K562 (cell line): ENCODE results near the gene ARHGDIA. TPM values are rescaled to one million over a fixed set of nuclear protein-coding genes. Genes with fewer than 3 reads are reported as not detected.

Experiments
- BCL6 ChIP-seq: fragments of 250-450 bp; sonication (Bioruptor Pico); IDR thresholded peaks from 2 replicates; pipeline ENCODE4 v1.4.0; 2020
- CHD4 ChIP-seq: fragments of 200-600 bp; sonication (generic); IDR thresholded peaks from 3 replicates; pipeline ENCODE4 v1.6.1; 2012; ENCODE audit warnings: low read depth, mild to moderate bottlenecking, mixed read lengths, low read length, inconsistent platforms; ENCODE audit not compliant: insufficient read depth, insufficient replicate concordance, poor library complexity, severe bottlenecking
- HDAC3 ChIP-seq: fragments of 450-650 bp; IDR thresholded peaks from 2 replicates; pipeline ENCODE4 v1.6.1; 2018; ENCODE audit warnings: borderline replicate concordance, mild to moderate bottlenecking, moderate library complexity; ENCODE audit not compliant: partially characterized antibody
- IRF2 ChIP-seq: sonication (generic); formaldehyde crosslinking; IDR thresholded peaks from 2 replicates; pipeline ENCODE4 v1.8.1; 2022; ENCODE audit warnings: mild to moderate bottlenecking, missing genetic modification reagents
- NCOA4 ChIP-seq: fragments of 450-650 bp; IDR thresholded peaks from 2 replicates; pipeline ENCODE4 v1.6.1; 2018; ENCODE audit warnings: mild to moderate bottlenecking; ENCODE audit not compliant: partially characterized antibody
- PCBP2 ChIP-seq: fragments of 200-400 bp; formaldehyde crosslinking; IDR thresholded peaks from 2 replicates; pipeline ENCODE4 v1.6.1; 2018; ENCODE audit warnings: low read length, low read depth, mild to moderate bottlenecking, moderate library complexity; ENCODE audit not compliant: poor library complexity, severe bottlenecking
- POLR3A ChIP-seq: IDR thresholded peaks from 2 replicates; pipeline ENCODE4 v1.6.1; 2011; ENCODE audit warnings: borderline replicate concordance, mild to moderate bottlenecking, moderate library complexity; ENCODE audit not compliant: insufficient read length, insufficient read depth; ENCODE audit errors: extremely low read depth
- SMARCA5 ChIP-seq: fragments of 450-650 bp; IDR thresholded peaks from 2 replicates; pipeline ENCODE4 v1.6.1; 2016
- polyA plus RNA-seq, 8 experiments: library from polyadenylated mRNA; depleted of rRNA in 4 of 8; stranded (reverse) in 5 of 8; unstranded in 3 of 8; fragments of >200 nt; fragmentation: Nextera tagmentation in 2 of 8; fragmentation: Illumina TruSeq in 1 of 8; extraction: Ambion mirVana in 2 of 8; extraction: Trizol in 1 of 8; gene quantifications; 2 replicates each; pipeline versions ENCODE4 v1.2.1 to v1.2.3, GENCODE V29; 2011 to 2014; ENCODE audit warnings: inconsistent platforms in 1 of 8, missing spikeins in 1 of 8
- total RNA-seq, 7 experiments: library from RNA; depleted of rRNA in 6 of 7; stranded (reverse); fragments of >200 nt in 6 of 7; fragmentation: Illumina TruSeq in 2 of 7; extraction: Trizol in 2 of 7; gene quantifications; 2 replicates each; pipeline versions ENCODE4 v1.2.1 to v1.2.3, GENCODE V29; 2011 to 2021; ENCODE audit warnings: low replicate concordance in 1 of 7
- TF ChIP-seq, protein P1 (sequence below): fragments of 450-650 bp; IDR thresholded peaks from 2 replicates; pipeline ENCODE4 v1.6.1; 2016; ENCODE audit warnings: low read depth, mild to moderate bottlenecking, moderate library complexity
- TF ChIP-seq, protein P2 (sequence below): fragments of 450-650 bp; IDR thresholded peaks from 2 replicates; pipeline ENCODE4 v1.6.1; 2014; ENCODE audit warnings: low read depth, mild to moderate bottlenecking, moderate library complexity, borderline replicate concordance
- TF ChIP-seq, protein P3 (sequence below): fragments of 450-650 bp; IDR thresholded peaks from 2 replicates; pipeline ENCODE4 v1.7.1; 2018; ENCODE audit warnings: mild to moderate bottlenecking, low read depth; ENCODE audit not compliant: partially characterized antibody
- TF ChIP-seq, protein P4 (sequence below), 2 experiments: fragments of 150-350 bp in 1 of 2; IDR thresholded peaks; 2 replicates each; pipeline ENCODE4 v1.6.1; 2012 to 2016; ENCODE audit warnings: low read depth in 2 of 2, low read length in 2 of 2, mild to moderate bottlenecking in 1 of 2, moderate library complexity in 1 of 2
- TF ChIP-seq, protein P5 (sequence below): fragments of 450-650 bp; formaldehyde crosslinking; IDR thresholded peaks from 2 replicates; pipeline ENCODE4 v1.4.0; 2022; ENCODE audit warnings: missing genetic modification characterization

Gene ARHGDIA
- total and polyA plus RNA-seq, 9 of the 15 experiments (the other 6 are each of a cell fraction or from before 2014, with no cell fraction given): 9.6 to 340 (median 97.6) TPM

DNA sequence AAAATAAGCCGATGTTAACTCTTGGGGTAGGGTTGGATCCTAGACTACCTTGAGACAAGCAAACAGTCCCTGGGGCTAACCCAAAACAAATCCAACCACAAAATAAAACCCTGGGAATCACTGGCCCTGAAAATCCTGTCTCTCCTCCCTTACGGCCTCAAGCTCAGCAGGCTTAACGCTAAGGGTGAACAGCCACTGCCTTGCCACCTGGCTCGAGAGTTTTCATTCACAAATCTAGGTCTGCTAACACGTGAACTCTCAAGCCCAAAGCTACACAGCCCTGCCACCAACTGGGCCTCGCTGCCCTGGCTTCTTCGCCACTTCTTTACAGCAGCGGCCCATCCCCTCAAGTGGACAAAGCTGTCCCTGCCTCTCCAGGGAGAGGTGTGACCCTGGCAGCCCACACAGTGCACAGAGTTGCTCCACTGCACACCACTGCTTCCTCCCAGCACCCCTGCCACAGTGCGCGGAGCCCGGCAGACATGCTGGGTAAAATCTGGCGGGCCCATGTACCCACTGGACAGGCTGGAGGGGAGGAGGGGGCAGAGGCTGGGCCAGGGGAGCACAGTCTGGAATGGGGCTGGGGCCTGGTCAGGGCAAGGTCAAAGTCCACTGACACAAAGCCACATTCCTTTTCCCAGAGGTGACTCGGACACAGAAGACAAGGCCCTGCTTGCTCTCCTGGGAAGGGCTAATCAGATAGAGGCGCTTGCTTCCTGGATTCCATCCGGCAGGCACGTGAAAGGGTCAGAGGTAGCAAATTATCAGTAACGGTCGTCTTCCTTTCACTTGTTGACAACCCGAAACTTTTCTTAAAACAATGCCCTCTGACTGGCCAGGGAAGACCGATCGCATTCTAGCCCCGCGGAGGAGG is 39.1 kb upstream of the ARHGDIA start (continued):
- TF ChIP-seq, protein P1, sequence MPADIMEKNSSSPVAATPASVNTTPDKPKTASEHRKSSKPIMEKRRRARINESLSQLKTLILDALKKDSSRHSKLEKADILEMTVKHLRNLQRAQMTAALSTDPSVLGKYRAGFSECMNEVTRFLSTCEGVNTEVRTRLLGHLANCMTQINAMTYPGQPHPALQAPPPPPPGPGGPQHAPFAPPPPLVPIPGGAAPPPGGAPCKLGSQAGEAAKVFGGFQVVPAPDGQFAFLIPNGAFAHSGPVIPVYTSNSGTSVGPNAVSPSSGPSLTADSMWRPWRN: no peak
- TF ChIP-seq CHD4 (no peak), POLR3A (no peak), BCL6 (CRISPR knock-in tag) (no peak), SMARCA5 (no peak), IRF2 (CRISPR knock-in tag) (no peak), PCBP2 (no peak), NCOA4 (no peak), HDAC3 (no peak)
- TF ChIP-seq, protein P2, sequence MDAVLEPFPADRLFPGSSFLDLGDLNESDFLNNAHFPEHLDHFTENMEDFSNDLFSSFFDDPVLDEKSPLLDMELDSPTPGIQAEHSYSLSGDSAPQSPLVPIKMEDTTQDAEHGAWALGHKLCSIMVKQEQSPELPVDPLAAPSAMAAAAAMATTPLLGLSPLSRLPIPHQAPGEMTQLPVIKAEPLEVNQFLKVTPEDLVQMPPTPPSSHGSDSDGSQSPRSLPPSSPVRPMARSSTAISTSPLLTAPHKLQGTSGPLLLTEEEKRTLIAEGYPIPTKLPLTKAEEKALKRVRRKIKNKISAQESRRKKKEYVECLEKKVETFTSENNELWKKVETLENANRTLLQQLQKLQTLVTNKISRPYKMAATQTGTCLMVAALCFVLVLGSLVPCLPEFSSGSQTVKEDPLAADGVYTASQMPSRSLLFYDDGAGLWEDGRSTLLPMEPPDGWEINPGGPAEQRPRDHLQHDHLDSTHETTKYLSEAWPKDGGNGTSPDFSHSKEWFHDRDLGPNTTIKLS: no peak
- TF ChIP-seq, protein P3, sequence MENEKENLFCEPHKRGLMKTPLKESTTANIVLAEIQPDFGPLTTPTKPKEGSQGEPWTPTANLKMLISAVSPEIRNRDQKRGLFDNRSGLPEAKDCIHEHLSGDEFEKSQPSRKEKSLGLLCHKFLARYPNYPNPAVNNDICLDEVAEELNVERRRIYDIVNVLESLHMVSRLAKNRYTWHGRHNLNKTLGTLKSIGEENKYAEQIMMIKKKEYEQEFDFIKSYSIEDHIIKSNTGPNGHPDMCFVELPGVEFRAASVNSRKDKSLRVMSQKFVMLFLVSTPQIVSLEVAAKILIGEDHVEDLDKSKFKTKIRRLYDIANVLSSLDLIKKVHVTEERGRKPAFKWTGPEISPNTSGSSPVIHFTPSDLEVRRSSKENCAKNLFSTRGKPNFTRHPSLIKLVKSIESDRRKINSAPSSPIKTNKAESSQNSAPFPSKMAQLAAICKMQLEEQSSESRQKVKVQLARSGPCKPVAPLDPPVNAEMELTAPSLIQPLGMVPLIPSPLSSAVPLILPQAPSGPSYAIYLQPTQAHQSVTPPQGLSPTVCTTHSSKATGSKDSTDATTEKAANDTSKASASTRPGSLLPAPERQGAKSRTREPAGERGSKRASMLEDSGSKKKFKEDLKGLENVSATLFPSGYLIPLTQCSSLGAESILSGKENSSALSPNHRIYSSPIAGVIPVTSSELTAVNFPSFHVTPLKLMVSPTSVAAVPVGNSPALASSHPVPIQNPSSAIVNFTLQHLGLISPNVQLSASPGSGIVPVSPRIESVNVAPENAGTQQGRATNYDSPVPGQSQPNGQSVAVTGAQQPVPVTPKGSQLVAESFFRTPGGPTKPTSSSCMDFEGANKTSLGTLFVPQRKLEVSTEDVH: no peak
- TF ChIP-seq, protein P4, sequence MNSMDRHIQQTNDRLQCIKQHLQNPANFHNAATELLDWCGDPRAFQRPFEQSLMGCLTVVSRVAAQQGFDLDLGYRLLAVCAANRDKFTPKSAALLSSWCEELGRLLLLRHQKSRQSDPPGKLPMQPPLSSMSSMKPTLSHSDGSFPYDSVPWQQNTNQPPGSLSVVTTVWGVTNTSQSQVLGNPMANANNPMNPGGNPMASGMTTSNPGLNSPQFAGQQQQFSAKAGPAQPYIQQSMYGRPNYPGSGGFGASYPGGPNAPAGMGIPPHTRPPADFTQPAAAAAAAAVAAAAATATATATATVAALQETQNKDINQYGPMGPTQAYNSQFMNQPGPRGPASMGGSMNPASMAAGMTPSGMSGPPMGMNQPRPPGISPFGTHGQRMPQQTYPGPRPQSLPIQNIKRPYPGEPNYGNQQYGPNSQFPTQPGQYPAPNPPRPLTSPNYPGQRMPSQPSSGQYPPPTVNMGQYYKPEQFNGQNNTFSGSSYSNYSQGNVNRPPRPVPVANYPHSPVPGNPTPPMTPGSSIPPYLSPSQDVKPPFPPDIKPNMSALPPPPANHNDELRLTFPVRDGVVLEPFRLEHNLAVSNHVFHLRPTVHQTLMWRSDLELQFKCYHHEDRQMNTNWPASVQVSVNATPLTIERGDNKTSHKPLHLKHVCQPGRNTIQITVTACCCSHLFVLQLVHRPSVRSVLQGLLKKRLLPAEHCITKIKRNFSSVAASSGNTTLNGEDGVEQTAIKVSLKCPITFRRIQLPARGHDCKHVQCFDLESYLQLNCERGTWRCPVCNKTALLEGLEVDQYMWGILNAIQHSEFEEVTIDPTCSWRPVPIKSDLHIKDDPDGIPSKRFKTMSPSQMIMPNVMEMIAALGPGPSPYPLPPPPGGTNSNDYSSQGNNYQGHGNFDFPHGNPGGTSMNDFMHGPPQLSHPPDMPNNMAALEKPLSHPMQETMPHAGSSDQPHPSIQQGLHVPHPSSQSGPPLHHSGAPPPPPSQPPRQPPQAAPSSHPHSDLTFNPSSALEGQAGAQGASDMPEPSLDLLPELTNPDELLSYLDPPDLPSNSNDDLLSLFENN (IDR thresholded peaks at IDR 0.05; ENCODE audit: low read depth in 2 of 2, low read length in 2 of 2): no peak
- TF ChIP-seq, protein P5, sequence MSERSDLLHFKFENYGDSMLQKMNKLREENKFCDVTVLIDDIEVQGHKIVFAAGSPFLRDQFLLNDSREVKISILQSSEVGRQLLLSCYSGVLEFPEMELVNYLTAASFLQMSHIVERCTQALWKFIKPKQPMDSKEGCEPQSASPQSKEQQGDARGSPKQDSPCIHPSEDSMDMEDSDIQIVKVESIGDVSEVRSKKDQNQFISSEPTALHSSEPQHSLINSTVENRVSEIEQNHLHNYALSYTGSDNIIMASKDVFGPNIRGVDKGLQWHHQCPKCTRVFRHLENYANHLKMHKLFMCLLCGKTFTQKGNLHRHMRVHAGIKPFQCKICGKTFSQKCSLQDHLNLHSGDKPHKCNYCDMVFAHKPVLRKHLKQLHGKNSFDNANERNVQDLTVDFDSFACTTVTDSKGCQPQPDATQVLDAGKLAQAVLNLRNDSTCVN (CRISPR knock-in tag): no peak
